IMR-90 (cell line): ENCODE data around the gene ACSM4. TPM values are rescaled to one million over a fixed set of nuclear protein-coding genes. Genes with fewer than 3 reads are reported as not detected.

ENCODE experiments used
- ATAC-seq: fragments of 200-7000 bp; cut with Tn5 transposase; 2 replicates; pipeline ENCODE4 v1.9.1; 2020; ENCODE audit warnings: low read depth, mild to moderate bottlenecking, moderate library complexity
- BruUV-seq: library from RNA; stranded (reverse); fragments of 400-500 nt; replicated peaks from 2 replicates; lab custom pipeline; 2021; lab: Mats Ljungman, UMichigan
- CTCF ChIA-PET: fragments of 300-600 bp; formaldehyde crosslinking; extraction: SDS; loops from one replicate; lab custom pipeline; 2021; ENCODE audit warnings: antibody characterized with exemption; lab: Yijun Ruan, JAX
- POLR2A ChIA-PET: fragments of 300-600 bp; sonication (Branson Sonifier 250); formaldehyde crosslinking; loops from one replicate; lab custom pipeline; 2022; ENCODE audit warnings: antibody characterized with exemption; ENCODE audit not compliant: unreplicated experiment; lab: Charles Lee
- DNase-seq: peaks from one replicate; pipeline ENCODE4 v3.0.0; 2013
- H2AFZ ChIP-seq: replicated peaks from 2 replicates; pipeline ENCODE3; 2013; ENCODE audit warnings: low read length, mild to moderate bottlenecking; ENCODE audit not compliant: poor library complexity
- H2AK5ac ChIP-seq: 2 replicates; pipeline ENCODE4 v1.6.1; 2013; ENCODE audit warnings: low read depth, low read length, inconsistent platforms
- H2AK9ac ChIP-seq: replicated peaks from 2 replicates; pipeline ENCODE3; 2013; ENCODE audit warnings: mild to moderate bottlenecking, low read depth, low read length, moderate library complexity; ENCODE audit not compliant: poor library complexity
- H2BK120ac ChIP-seq: 2 replicates; pipeline ENCODE4 v1.6.1; 2013; ENCODE audit warnings: low read depth, low read length, inconsistent platforms
- H2BK15ac ChIP-seq: 3 replicates; pipeline ENCODE4 v1.6.1; 2013; ENCODE audit warnings: low read depth, low read length, inconsistent platforms
- H2BK20ac ChIP-seq: 2 replicates; pipeline ENCODE4 v1.6.1; 2013; ENCODE audit warnings: low read depth, mild to moderate bottlenecking, inconsistent platforms, low read length, moderate library complexity
- H2BK5ac ChIP-seq: 2 replicates; pipeline ENCODE4 v1.6.1; 2013; ENCODE audit warnings: mild to moderate bottlenecking, low read depth, low read length, inconsistent platforms; ENCODE audit not compliant: poor library complexity, severe bottlenecking
- H3K14ac ChIP-seq: replicated peaks from 2 replicates; pipeline ENCODE4 v1.6.1; 2013; ENCODE audit warnings: low read depth, low read length, inconsistent platforms
- H3K18ac ChIP-seq: 2 replicates; pipeline ENCODE4 v1.6.1; 2013; ENCODE audit warnings: low read depth, low read length, control low read depth
- H3K23ac ChIP-seq: 2 replicates; pipeline ENCODE4 v1.6.1; 2013; ENCODE audit warnings: low read depth, low read length, inconsistent platforms
- H3K27ac ChIP-seq: 2 replicates; pipeline ENCODE4 v1.5.1; 2013; ENCODE audit warnings: mild to moderate bottlenecking, control low read depth, low read length; ENCODE audit not compliant: insufficient read depth
- H3K27me3 ChIP-seq: 2 replicates; pipeline ENCODE4 v1.6.1; 2013; ENCODE audit warnings: low read length; ENCODE audit not compliant: control insufficient read depth, insufficient read depth
- H3K36me3 ChIP-seq: 2 replicates; pipeline ENCODE4 v1.6.1; 2013; ENCODE audit warnings: low read length, mixed read lengths; ENCODE audit not compliant: control insufficient read depth, insufficient read depth
- H3K4ac ChIP-seq: 2 replicates; pipeline ENCODE4 v1.6.1; 2013; ENCODE audit warnings: low read depth, low read length, inconsistent platforms
- H3K4me1 ChIP-seq: 2 replicates; pipeline ENCODE4 v1.6.1; 2013; ENCODE audit warnings: low read length, mixed read lengths; ENCODE audit not compliant: control insufficient read depth, insufficient read depth
- H3K4me2 ChIP-seq: 2 replicates; pipeline ENCODE4 v1.6.1; 2013; ENCODE audit warnings: low read depth, mild to moderate bottlenecking, control low read depth, low read length, moderate library complexity
- H3K4me3 ChIP-seq: 2 replicates; pipeline ENCODE4 v1.5.1; 2013; ENCODE audit warnings: low read depth, mild to moderate bottlenecking, control low read depth, low read length, moderate library complexity; ENCODE audit not compliant: insufficient read depth
- H3K56ac ChIP-seq: 2 replicates; pipeline ENCODE4 v1.6.1; 2013; ENCODE audit warnings: low read length, inconsistent platforms; ENCODE audit not compliant: insufficient read depth; ENCODE audit errors: extremely low read depth
- H3K79me1 ChIP-seq, 2 experiments: 2 replicates each; pipeline ENCODE4 v1.6.1; 2013; ENCODE audit warnings: low read length in 2 of 2, inconsistent platforms in 1 of 2, low read depth in 1 of 2
- H3K9ac ChIP-seq: 2 replicates; pipeline ENCODE4 v1.6.1; 2013; ENCODE audit warnings: low read depth, low read length, control low read depth
- H3K9me1 ChIP-seq: 2 replicates; pipeline ENCODE4 v1.6.1; 2013; ENCODE audit warnings: low read length, inconsistent platforms; ENCODE audit not compliant: insufficient read depth
- H3K9me3 ChIP-seq: 2 replicates; pipeline ENCODE4 v1.6.1; 2013; ENCODE audit warnings: low read length; ENCODE audit not compliant: control insufficient read depth, insufficient read depth
- H4K20me1 ChIP-seq: 2 replicates; pipeline ENCODE4 v1.6.1; 2013; ENCODE audit warnings: low read length, inconsistent platforms; ENCODE audit not compliant: insufficient read depth
- H4K5ac ChIP-seq: 2 replicates; pipeline ENCODE4 v1.6.1; 2013; ENCODE audit warnings: mild to moderate bottlenecking, low read depth, low read length, control low read depth
- H4K8ac ChIP-seq, 2 experiments: 2 replicates each; pipeline ENCODE4 v1.6.1; 2013; ENCODE audit warnings: low read depth in 2 of 2, low read length in 2 of 2, control low read depth in 1 of 2, inconsistent platforms in 1 of 2
- H4K91ac ChIP-seq: 2 replicates; pipeline ENCODE4 v1.6.1; 2013; ENCODE audit warnings: low read depth, low read length, inconsistent platforms; ENCODE audit not compliant: insufficient read depth
- CEBPB ChIP-seq: IDR thresholded peaks from 2 replicates; pipeline ENCODE4 v1.6.1; 2012; ENCODE audit warnings: low read depth, low read length, improper control_type of control experiment
- CHD1 ChIP-seq: IDR thresholded peaks from 2 replicates; pipeline ENCODE4 v1.6.1; 2012; ENCODE audit warnings: low read depth, low read length, improper control_type of control experiment
- FOS ChIP-seq: fragments of 150-350 bp; IDR thresholded peaks from 2 replicates; pipeline ENCODE4 v1.6.1; 2016; ENCODE audit warnings: low read depth, low read length
- MAFK ChIP-seq: IDR thresholded peaks from 2 replicates; pipeline ENCODE4 v1.6.1; 2012; ENCODE audit warnings: low read depth, low read length, improper control_type of control experiment
- POLR2A ChIP-seq: IDR thresholded peaks from 2 replicates; pipeline ENCODE4 v1.6.1; 2012; ENCODE audit warnings: mild to moderate bottlenecking, low read depth, low read length
- RAD21 ChIP-seq: IDR thresholded peaks from 2 replicates; pipeline ENCODE4 v1.6.1; 2012; ENCODE audit warnings: low read length, improper control_type of control experiment
- RCOR1 ChIP-seq: IDR thresholded peaks from 2 replicates; pipeline ENCODE4 v1.6.1; 2012; ENCODE audit warnings: mild to moderate bottlenecking, low read length, improper control_type of control experiment; ENCODE audit not compliant: insufficient replicate concordance
- SMC3 ChIP-seq: fragments of 150-350 bp; IDR thresholded peaks from 2 replicates; pipeline ENCODE4 v1.6.1; 2016; ENCODE audit warnings: low read depth, mild to moderate bottlenecking, antibody characterized with exemption, low read length, moderate library complexity
- WGBS, 2 experiments: methylation state at CpG; one replicate each; pipeline versions ENCODE4 v1.1.5 to v1.1.7; 2013; ENCODE audit warnings: missing lambda C conversion rate in 2 of 2; ENCODE audit not compliant: insufficient read length in 1 of 2; ENCODE audit errors: extremely low coverage in 2 of 2; 5-methylcytosine and 5-hydroxymethylcytosine counted together
- dilution Hi-C: fragments of 300-500 bp; cut with HindIII; formaldehyde crosslinking; loops from one replicate; pipeline ENCODE4 v1.14.3; 2018; ENCODE audit warnings: low sequenced_read_pairs; ENCODE audit not compliant: unreplicated experiment
- in situ Hi-C: fragments of 300-500 bp; cut with MboI; formaldehyde crosslinking; loops from 3 replicates; pipeline ENCODE4 v1.14.3; 2019; ENCODE audit warnings: low sequenced_read_pairs, inconsistent platforms, mixed read lengths
- intact Hi-C: fragments of 100-400 bp; cut with micrococcal nuclease; formaldehyde crosslinking; loops from 2 replicates; pipeline ENCODE4 v1.10.0; 2022
- polyA plus RNA-seq, 3 experiments: library from polyadenylated mRNA; depleted of rRNA; stranded (reverse); fragments of >200 nt; gene quantifications; 2 replicates each; pipeline ENCODE4 v1.2.3, GENCODE V29; 2012; ENCODE audit warnings: low replicate concordance in 1 of 3
- total RNA-seq: library from RNA; depleted of rRNA; stranded (reverse); fragments of >200 nt; gene quantifications from 2 replicates; pipeline ENCODE4 v1.2.3, GENCODE V29; 2012
- TF ChIP-seq, protein P1 (sequence below): fragments of 150-350 bp; IDR thresholded peaks from 2 replicates; pipeline ENCODE4 v1.6.1; 2017; ENCODE audit warnings: mild to moderate bottlenecking, antibody characterized with exemption, low read length, low read depth

Gene ACSM4
- total and polyA plus RNA-seq, 2 of the 4 experiments (the other 2 are of a cell fraction) = not detected

DNA sequence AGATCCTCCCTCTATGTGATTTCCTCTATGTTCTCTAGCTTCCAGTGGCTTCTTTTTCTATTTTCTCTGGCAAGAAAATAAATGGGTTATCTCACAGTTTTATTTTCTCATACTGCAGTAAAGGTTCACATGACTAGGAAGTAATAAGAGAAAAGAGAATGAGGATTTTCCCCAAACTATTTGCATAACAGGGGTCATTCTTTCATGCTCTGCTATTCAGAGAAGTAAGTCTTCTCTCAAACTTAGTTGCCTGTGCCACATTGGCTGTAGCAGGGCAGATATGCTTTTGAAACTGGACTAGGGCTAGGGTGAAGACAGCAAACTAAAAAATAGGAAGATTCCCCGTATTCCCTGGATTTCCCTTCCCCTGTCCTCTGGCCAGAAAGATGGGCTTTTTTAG lies 57.4 kb downstream of the ACSM4 start:
- Histone ChIP-seq H3K9me1 (no peaks in the 10 kb centered on the region), H4K8ac (no peak overlapping the region), H3K4ac (no peak overlapping the region), H3K23ac (no peak overlapping the region), H2AK9ac (no peak overlapping the region), H3K4me1 (no peaks in the 10 kb centered on the region), H4K91ac (no peak overlapping the region), H4K5ac (no peak overlapping the region), H3K9me3 (no peaks in the 10 kb centered on the region), H3K27me3 (no peaks in the 10 kb centered on the region), H3K18ac (no peak overlapping the region), H2BK20ac (no peak overlapping the region), H3K79me1 (no peaks in the 10 kb centered on the region), H3K56ac (no peak overlapping the region), H3K4me3 (no peak overlapping the region), H2AK5ac (no peak overlapping the region), H2BK120ac (no peak overlapping the region), H2BK15ac (no peak overlapping the region), H3K14ac (no peak overlapping the region), H3K36me3 (no peaks in the 10 kb centered on the region), H4K20me1 (no peaks in the 10 kb centered on the region), H3K9ac (no peak overlapping the region), H3K4me2 (no peak overlapping the region), H2BK5ac (no peak overlapping the region), H2AFZ (no peak overlapping the region), H3K27ac (no peak overlapping the region)
- no CpG with 5 or more reads among the region's 1 CpG for WGBS, 2 experiments
- intact Hi-C loops (no loop called here), in situ Hi-C loops (no loop called here), dilution Hi-C loops (no loop called here)
- DNase-seq = no peak
- POLR2A ChIA-PET = no interaction called here
- no TSS peak for BruUV-seq
- CTCF ChIA-PET = no interaction called here
- no peak for ATAC-seq
- TF ChIP-seq RAD21 (no peak), CHD1 (no peak), FOS (no peak), POLR2A (no peak), RCOR1 (no peak), CEBPB (no peak), MAFK (no peak), SMC3 (no peak)
- TF ChIP-seq, protein P1, sequence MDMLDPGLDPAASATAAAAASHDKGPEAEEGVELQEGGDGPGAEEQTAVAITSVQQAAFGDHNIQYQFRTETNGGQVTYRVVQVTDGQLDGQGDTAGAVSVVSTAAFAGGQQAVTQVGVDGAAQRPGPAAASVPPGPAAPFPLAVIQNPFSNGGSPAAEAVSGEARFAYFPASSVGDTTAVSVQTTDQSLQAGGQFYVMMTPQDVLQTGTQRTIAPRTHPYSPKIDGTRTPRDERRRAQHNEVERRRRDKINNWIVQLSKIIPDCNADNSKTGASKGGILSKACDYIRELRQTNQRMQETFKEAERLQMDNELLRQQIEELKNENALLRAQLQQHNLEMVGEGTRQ = no peak
